A549 (cell line): Measurements from ENCODE around the gene TBC1D24. TPM values are rescaled to one million over a fixed set of nuclear protein-coding genes. Genes with fewer than 3 reads are reported as not detected.

Source experiments
- ATAC-seq, 2 experiments: fragments of 200-7000 bp in 1 of 2; fragments of >200 bp in 1 of 2; cut with Nextera tagmentation in 1 of 2; cut with Tn5 transposase in 1 of 2; 3 replicates each; pipeline versions ENCODE4 v1.8.0 to v1.9.1; 2018 to 2020; ENCODE audit warnings: mild to moderate bottlenecking in 1 of 2, moderate library complexity in 1 of 2
- CTCF ChIA-PET: fragments of 300-600 bp; sonication (Branson Sonifier 250); formaldehyde crosslinking; extraction: SDS; loops from one replicate; lab custom pipeline; 2021; ENCODE audit warnings: antibody characterized with exemption, inconsistent platforms; lab: Yijun Ruan, JAX
- POLR2A ChIA-PET: fragments of 350-600 bp; formaldehyde crosslinking; extraction: SDS; loops from one replicate; lab custom pipeline; 2021; ENCODE audit warnings: antibody characterized with exemption, inconsistent platforms; lab: Yijun Ruan, JAX
- DNase-seq, 2 experiments: peaks; one replicate each; pipeline versions ENCODE4 v3.0.0 to v3.0.0-alpha.2; 2011 to 2016; ENCODE audit warnings: low read depth in 1 of 2, low spot score in 1 of 2
- FAIRE-seq: peaks from 2 replicates; lab custom pipeline; 2011; peaks lifted over from hg19 to GRCh38; lab: Jason Lieb, UNC
- H3K27ac ChIP-seq, 2 experiments: fragments of >200 bp; sonication (Bioruptor Twin); formaldehyde crosslinking; 3 replicates each; pipeline ENCODE4 v1.5.1; 2016 to 2017
- H3K4me1 ChIP-seq: fragments of >200 bp; sonication (Bioruptor Twin); formaldehyde crosslinking; 3 replicates; pipeline ENCODE4 v1.6.1; 2016
- H3K4me2 ChIP-seq: fragments of >200 bp; sonication (Bioruptor Twin); formaldehyde crosslinking; 3 replicates; pipeline ENCODE4 v1.6.1; 2016
- H3K4me3 ChIP-seq: fragments of >200 bp; sonication (Bioruptor Twin); formaldehyde crosslinking; 3 replicates; pipeline ENCODE4 v1.5.1; 2016
- H3K9me3 ChIP-seq: fragments of >200 bp; sonication (Bioruptor Twin); formaldehyde crosslinking; 3 replicates; pipeline ENCODE4 v1.6.1; 2016
- CBX8 ChIP-seq: fragments of 200-600 bp; sonication (generic); IDR thresholded peaks from 2 replicates; pipeline ENCODE4 v1.6.1; 2016
- ESRRA ChIP-seq: fragments of 150-350 bp; IDR thresholded peaks from 2 replicates; pipeline ENCODE4 v1.6.1; 2014; ENCODE audit warnings: mild to moderate bottlenecking, low read length, borderline replicate concordance
- KDM1A ChIP-seq: fragments of 200-600 bp; sonication (generic); IDR thresholded peaks from 2 replicates; pipeline ENCODE4 v1.6.1; 2016; ENCODE audit warnings: low read depth, mild to moderate bottlenecking
- KDM5A ChIP-seq: fragments of 200-600 bp; sonication (generic); IDR thresholded peaks from 2 replicates; pipeline ENCODE4 v1.6.1; 2016; ENCODE audit warnings: antibody characterized with exemption, mild to moderate bottlenecking
- MAZ ChIP-seq: fragments of 150-350 bp; IDR thresholded peaks from 2 replicates; pipeline ENCODE4 v1.6.1; 2014; ENCODE audit warnings: antibody characterized with exemption, low read depth, low read length, borderline replicate concordance
- NFE2L2 ChIP-seq: fragments of 150-350 bp; conservative IDR thresholded peaks from 2 replicates; pipeline ENCODE4 v1.6.1; 2014; ENCODE audit warnings: low read length
- NR3C1 ChIP-seq: fragments of >200 bp; sonication (Bioruptor Twin); formaldehyde crosslinking; IDR thresholded peaks from 3 replicates; pipeline ENCODE4 v1.6.1; 2017
- POLR2AphosphoS2 ChIP-seq: conservative IDR thresholded peaks from 2 replicates; pipeline ENCODE4 v1.6.1; 2012; ENCODE audit warnings: low read length, improper control_type of control experiment, inconsistent platforms
- SMC3 ChIP-seq: fragments of >200 bp; sonication (Bioruptor Twin); formaldehyde crosslinking; IDR thresholded peaks from 3 replicates; pipeline ENCODE4 v1.6.1; 2018; ENCODE audit warnings: inconsistent platforms
- SREBF2 ChIP-seq: fragments of 450-650 bp; IDR thresholded peaks from 2 replicates; pipeline ENCODE4 v1.6.1; 2014; ENCODE audit warnings: mild to moderate bottlenecking, moderate library complexity
- ZFP36 ChIP-seq: fragments of 450-650 bp; IDR thresholded peaks from 2 replicates; pipeline ENCODE4 v1.6.1; 2014; ENCODE audit warnings: borderline replicate concordance; ENCODE audit not compliant: partially characterized antibody
- ZNF302 ChIP-seq: fragments of 250-450 bp; sonication (Bioruptor Pico); IDR thresholded peaks from 2 replicates; pipeline ENCODE4 v1.9.0; 2021; ENCODE audit warnings: inconsistent platforms, mild to moderate bottlenecking, moderate library complexity
- WGBS: methylation state at CpG from one replicate; pipeline ENCODE4 v1.1.6; 2017; ENCODE audit errors: missing lambda C conversion rate; 5-methylcytosine and 5-hydroxymethylcytosine counted together
- polyA plus RNA-seq, 4 experiments: library from polyadenylated mRNA; depleted of rRNA in 3 of 4; stranded (reverse); fragments of >200 nt; fragmentation: RNase III in 1 of 4; extraction: RNeasy Plus Mini Kit Qiagen cat#74134 plus additional on column Dnase treatment in 1 of 4; gene quantifications; 2 replicates in 3 of 4; 3 replicates in 1 of 4; pipeline ENCODE4 v1.2.3, GENCODE V29; 2011 to 2017
- TF ChIP-seq, protein P1 (sequence below): IDR thresholded peaks from 2 replicates; pipeline ENCODE4 v1.6.1; 2012
- TF ChIP-seq, protein P2 (sequence below): IDR thresholded peaks from 2 replicates; pipeline ENCODE4 v1.6.1; 2012
- TF ChIP-seq, protein P3 (sequence below): fragments of 150-350 bp; IDR thresholded peaks from 2 replicates; pipeline ENCODE4 v1.6.1; 2014; ENCODE audit warnings: low read depth, mild to moderate bottlenecking, low read length
- TF ChIP-seq, protein P4 (sequence below): IDR thresholded peaks from 2 replicates; pipeline ENCODE4 v1.6.1; 2012; ENCODE audit warnings: low read depth, borderline replicate concordance
- TF ChIP-seq, protein P5 (sequence below): fragments of >200 bp; sonication (Bioruptor Twin); formaldehyde crosslinking; IDR thresholded peaks from 3 replicates; pipeline ENCODE4 v1.5.1; 2016
- TF ChIP-seq, protein P6 (sequence below): fragments of 450-650 bp; IDR thresholded peaks from 2 replicates; pipeline ENCODE4 v1.6.1; 2014; ENCODE audit warnings: antibody characterized with exemption

The TBC1D24 gene
- polyA plus RNA-seq, 2 of the 4 experiments (the other 2 are of a cell fraction): 4.2 to 7.3 TPM

DNA sequence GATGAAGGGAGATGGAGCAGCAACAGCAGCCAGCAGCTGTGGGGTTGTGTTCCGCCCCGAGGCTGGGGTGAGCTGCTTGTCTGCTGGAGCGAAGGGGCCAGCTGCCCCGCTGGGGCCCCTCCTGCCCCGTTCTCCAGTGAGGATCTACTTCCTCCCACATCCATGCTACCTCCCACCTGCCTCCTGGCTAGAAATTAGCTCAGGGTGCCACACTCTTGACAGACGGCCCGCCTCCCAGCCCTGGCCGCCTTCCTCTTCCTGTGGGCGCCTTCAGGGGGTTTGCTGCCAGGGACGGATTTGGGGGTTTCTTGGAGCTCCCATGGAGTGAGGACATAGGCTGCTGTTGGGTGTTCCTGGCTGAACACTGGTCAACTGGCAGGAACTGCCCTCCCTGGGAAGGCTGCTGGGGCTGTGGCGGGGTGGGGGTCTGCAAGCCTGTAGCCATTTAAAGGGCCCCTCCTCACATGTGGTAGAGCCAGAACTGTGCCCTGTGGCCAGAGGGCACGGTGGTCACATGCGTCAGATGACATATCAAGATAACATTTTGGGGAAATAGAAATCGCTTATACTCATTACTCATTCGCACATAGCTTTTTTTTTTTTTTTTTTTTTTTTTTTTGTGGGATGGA is 13.1 kb downstream of the TBC1D24 start (continued):
- TF ChIP-seq, protein P1, sequence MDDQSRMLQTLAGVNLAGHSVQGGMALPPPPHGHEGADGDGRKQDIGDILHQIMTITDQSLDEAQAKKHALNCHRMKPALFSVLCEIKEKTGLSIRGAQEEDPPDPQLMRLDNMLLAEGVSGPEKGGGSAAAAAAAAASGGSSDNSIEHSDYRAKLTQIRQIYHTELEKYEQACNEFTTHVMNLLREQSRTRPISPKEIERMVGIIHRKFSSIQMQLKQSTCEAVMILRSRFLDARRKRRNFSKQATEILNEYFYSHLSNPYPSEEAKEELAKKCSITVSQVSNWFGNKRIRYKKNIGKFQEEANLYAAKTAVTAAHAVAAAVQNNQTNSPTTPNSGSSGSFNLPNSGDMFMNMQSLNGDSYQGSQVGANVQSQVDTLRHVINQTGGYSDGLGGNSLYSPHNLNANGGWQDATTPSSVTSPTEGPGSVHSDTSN: no peak
- TF ChIP-seq SREBF2 (no peak), NFE2L2 (no peak), ZNF302 (CRISPR knock-in tag) (no peak)
- TF ChIP-seq, protein P2, sequence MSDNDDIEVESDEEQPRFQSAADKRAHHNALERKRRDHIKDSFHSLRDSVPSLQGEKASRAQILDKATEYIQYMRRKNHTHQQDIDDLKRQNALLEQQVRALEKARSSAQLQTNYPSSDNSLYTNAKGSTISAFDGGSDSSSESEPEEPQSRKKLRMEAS: no peak

DNA sequence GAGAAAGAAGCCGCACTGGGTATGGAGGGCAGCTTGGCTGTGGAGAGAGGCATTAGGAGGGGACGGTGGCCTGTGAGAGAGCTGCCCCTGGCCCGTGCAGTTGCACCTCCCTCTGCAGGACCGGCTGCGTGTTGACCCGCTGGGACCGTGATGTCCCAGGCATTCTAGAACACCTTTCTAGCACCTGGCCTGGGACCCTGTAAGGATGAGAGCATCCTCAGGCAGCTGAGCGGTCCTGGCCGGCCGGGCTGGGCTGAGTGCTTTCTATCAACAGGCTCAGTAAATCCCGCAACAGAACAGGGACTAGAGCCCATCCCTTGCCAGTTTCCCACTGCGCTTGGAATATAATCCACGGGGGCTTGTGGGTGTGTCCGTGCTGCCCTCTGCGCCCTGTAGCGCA is 14.7 kb downstream of the TBC1D24 start:
- DNase-seq: no peak
- TF ChIP-seq SMC3: no peak
- TF ChIP-seq KDM5A: no peak
- no peak for TF ChIP-seq CBX8
- TF ChIP-seq ZFP36: no peak
- TF ChIP-seq, protein P3, sequence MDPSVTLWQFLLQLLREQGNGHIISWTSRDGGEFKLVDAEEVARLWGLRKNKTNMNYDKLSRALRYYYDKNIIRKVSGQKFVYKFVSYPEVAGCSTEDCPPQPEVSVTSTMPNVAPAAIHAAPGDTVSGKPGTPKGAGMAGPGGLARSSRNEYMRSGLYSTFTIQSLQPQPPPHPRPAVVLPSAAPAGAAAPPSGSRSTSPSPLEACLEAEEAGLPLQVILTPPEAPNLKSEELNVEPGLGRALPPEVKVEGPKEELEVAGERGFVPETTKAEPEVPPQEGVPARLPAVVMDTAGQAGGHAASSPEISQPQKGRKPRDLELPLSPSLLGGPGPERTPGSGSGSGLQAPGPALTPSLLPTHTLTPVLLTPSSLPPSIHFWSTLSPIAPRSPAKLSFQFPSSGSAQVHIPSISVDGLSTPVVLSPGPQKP: no peak
- no peak for TF ChIP-seq POLR2AphosphoS2
- TF ChIP-seq, protein P4, sequence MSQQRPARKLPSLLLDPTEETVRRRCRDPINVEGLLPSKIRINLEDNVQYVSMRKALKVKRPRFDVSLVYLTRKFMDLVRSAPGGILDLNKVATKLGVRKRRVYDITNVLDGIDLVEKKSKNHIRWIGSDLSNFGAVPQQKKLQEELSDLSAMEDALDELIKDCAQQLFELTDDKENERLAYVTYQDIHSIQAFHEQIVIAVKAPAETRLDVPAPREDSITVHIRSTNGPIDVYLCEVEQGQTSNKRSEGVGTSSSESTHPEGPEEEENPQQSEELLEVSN: no peak
- no peak for TF ChIP-seq KDM1A
- TF ChIP-seq MAZ: no peak
- TF ChIP-seq, protein P5, sequence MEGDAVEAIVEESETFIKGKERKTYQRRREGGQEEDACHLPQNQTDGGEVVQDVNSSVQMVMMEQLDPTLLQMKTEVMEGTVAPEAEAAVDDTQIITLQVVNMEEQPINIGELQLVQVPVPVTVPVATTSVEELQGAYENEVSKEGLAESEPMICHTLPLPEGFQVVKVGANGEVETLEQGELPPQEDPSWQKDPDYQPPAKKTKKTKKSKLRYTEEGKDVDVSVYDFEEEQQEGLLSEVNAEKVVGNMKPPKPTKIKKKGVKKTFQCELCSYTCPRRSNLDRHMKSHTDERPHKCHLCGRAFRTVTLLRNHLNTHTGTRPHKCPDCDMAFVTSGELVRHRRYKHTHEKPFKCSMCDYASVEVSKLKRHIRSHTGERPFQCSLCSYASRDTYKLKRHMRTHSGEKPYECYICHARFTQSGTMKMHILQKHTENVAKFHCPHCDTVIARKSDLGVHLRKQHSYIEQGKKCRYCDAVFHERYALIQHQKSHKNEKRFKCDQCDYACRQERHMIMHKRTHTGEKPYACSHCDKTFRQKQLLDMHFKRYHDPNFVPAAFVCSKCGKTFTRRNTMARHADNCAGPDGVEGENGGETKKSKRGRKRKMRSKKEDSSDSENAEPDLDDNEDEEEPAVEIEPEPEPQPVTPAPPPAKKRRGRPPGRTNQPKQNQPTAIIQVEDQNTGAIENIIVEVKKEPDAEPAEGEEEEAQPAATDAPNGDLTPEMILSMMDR: no peak
- no peak for TF ChIP-seq NR3C1
- TF ChIP-seq ESRRA: no peak
- no peaks in the 10 kb centered on the region for H3K4me1 ChIP-seq
- H3K27ac ChIP-seq: no peak overlapping the region
- no peaks in the 10 kb centered on the region for H3K9me3 ChIP-seq
- no peak overlapping the region for H3K4me2 ChIP-seq
- no peak for FAIRE-seq
- CTCF ChIA-PET: interaction anchor here (1.4 to 13.5 kb wide), 2 partner anchors 11 to 149 kb away, joined by 3 to 98 read pairs; partner anchors contain the start of gene ABCA3
- POLR2A ChIA-PET: no interaction called here
- ATAC-seq: no peak
- no peak overlapping the region for H3K4me3 ChIP-seq
- 93% methylated on average over 13 of the region's 16 CpGs for WGBS

DNA sequence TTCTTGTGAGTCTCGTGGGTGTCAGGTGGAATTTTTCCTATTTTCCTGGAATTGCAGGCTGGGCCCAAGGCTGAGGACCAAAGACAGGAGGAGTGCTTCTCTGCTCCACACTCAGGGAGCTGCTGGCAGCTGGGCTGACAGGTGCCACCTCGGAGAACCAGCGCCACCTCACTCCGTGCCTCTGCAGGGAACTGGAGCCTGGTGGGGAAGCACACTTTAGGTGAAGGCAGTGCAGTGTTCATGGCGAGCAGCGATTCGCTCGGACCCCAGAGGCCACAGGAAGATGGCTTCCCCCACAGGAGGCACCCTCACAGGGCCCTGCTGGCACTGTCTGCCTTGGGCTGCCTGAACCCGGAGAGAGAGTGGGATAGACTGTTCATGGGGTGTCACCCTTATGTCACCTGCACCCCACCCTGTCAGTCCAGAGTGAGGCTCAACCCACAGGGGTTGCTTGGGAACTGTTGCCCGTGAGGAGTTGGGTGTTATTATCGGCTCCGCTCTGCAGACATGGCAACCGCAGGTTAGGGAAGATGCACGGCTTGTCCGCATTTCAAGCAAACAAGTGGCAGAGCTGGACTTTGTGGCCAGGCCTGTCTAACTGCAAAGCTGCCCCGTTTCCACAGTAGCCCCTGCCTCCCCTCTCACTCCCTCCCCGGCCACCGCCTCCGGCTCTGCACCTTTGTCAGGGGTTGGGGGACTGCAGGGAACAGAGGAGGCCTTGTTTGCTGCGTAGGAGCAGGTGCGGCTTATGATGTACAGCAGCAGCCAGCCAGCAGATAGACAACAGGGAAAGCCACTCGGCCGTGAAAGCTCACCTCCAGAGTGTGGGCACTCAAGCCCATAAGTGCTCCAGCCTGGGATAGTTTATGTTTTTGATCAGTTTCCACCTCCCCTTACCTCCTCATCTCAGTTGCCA is 15.5 kb downstream of the TBC1D24 start:
- DNase-seq (no peak), ATAC-seq (no peak), FAIRE-seq (no peak)
- ChIA-PET CTCF (interaction anchor here (1.2 to 13.5 kb wide), 2 partner anchors 8 to 10 kb away, joined by 4 to 98 read pairs; no protein-coding TSS in a partner anchor), POLR2A (no interaction called here)
- Histone ChIP-seq H3K9me3 (no peaks in the 10 kb centered on the region), H3K27ac (no peak overlapping the region), H3K4me1 (no peaks in the 10 kb centered on the region), H3K4me3 (no peak overlapping the region), H3K4me2 (no peak overlapping the region)
- TF ChIP-seq, protein P6, sequence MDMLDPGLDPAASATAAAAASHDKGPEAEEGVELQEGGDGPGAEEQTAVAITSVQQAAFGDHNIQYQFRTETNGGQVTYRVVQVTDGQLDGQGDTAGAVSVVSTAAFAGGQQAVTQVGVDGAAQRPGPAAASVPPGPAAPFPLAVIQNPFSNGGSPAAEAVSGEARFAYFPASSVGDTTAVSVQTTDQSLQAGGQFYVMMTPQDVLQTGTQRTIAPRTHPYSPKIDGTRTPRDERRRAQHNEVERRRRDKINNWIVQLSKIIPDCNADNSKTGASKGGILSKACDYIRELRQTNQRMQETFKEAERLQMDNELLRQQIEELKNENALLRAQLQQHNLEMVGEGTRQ: no peak
- WGBS: 91% methylated on average over 22 of the region's 23 CpGs
